GM21367 (cell line): ENCODE data around the gene FAM163A.
"Not testable (repeated sequence)": the region's sequence is repeated elsewhere in the genome, so short reads cannot be mapped to it uniquely, and the experiment has no call there.

Experiments
- ATAC-seq: cut with Tn5 transposase; IDR thresholded peaks from one replicate; pipeline ENCODE4 v1.9.1; 2021; ENCODE audit not compliant: unreplicated experiment

FAM163A gene

DNA sequence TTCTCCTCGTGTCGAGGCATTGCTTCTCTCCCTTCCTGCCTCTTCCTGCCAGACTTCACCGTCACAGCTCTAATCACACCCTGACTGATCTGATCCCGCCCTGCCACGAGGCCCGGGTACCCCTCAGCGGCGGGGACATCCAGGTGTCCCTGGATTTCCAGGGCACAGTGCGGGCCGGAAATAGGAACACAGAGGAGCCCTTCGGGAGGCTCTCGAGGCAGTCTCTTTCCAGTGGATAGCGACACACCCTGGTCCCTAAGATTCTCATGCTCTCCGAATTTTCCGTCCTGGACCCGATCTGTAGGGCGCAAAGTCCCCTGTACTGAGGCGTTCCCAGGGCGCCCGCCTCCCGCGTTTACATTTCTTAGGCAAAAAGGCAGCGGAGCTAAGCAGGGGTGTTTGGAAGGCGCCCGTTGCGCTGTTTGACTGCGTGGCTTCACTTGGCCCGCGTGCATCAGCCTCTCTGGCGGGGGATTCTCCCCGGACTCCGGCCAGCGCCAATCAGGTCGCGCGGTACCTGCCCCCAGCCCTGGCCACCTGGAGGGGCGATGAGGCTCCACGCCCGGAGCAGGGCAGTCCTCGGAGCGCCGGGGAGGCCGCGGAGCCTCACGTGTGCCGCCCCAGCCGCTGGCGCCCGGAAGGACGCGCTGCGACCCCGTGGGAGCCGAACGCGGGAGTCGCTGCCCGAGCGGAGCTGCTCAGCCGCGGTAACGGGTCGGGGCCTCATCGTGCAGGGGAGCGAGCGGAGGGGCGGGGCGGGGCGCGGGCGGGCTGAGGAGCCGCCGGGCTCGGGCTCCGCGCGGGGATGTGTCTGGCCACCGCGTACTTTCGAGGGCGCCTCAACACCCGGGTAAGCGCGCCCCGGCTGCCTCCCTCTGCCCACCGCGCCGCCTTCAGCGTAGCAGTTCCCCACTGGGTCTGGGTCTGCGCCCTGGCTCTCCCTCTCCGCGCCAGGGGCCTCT lies at the start of gene FAM163A:
TSS of gene FAM163A (plus strand) at position 575 of the 962 bp plus-strand sequence. CDS start 69,807 bp downstream, outside the sequence.
- no peak for ATAC-seq

DNA sequence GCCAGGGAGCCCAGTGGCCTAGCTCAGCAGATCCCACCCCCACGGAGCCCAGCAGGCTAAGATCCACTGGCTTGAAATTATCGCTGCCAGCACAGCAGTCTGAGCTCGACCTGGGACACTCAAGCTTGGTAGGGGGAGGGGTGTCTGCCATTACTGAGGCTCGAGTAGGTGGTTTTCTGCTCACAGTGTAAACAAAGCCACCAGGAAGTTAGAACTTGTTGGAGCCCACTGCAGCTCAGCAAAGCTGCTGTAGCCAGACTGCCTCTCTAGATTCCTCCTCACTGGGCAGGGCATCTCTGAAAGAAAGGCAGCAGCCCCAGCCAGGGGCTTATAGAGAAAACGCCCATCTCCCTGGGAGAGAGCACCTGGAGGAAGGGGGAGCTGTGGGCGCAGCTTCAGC lies 48.6 kb upstream of the FAM163A start:
- not testable (repeated sequence) for ATAC-seq

GRCh38 chr1:179702946-179703539 lies 40.0 kb upstream of the FAM163A start:
- no peak for ATAC-seq

GRCh38 chr1:179706339-179706941 lies 36.7 kb upstream of the FAM163A start:
- ATAC-seq = no peak

DNA sequence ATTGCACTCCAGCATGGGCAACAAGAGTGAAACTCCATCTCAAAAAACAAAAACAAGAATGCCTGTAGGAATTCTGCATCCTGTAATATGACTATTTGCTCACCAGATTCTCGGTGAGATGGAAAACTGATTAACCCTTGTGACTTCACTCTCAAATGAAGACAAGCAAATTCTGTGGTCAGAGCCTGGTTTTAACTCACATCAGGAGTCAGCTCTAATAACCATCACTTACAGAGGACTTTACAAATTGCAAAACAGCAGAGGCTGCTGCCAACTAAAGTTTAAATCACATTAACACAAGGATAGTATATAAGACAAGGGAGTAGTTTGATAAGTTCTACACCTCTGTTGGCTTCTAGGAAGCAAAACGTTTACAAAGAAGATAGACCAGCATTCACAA lies 35.7 kb upstream of the FAM163A start:
- no peak for ATAC-seq

DNA sequence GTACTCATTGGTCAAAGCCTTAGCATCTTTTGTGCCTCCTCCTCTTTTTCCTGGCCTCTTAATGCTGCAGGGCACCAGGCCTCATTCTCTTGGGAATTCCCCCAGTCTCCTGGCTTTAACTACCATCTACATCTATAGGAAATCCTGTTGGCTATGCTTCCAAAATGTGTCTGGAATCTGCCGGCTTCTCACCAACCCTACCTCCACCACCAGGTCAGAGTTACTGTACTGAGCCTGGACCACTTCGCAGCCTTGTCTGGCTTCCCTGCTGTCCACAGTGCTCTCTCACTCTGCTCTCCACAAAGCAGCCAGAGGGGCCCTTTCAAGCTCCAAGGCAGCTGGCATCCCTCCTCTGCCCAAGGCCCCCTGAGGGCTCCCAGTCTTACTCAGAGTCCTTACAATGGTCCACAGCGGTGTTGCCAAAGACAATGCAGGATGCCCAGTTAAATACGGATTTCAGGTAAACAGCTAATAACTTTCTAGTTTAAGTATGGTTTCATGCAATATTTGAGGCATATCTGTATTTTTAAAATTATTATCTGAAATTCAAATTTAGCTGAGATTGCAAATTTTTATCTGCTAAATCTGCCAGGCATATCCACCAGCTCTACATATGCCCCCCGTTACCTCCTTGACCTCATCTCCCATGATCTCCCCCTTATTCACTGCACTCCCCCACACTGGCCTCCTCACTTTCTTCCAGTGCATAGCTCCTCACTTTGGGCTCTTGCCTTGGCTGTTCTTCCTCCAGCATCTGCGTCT lies 34.5 kb upstream of the FAM163A start:
- ATAC-seq = no peak

GRCh38 chr1:179709841-179710329 lies 33.2 kb upstream of the FAM163A start:
- no peak for ATAC-seq

- no peak for ATAC-seq
Observed at GRCh38 chr1:179714159-179714558, 28.9 kb upstream of the FAM163A start.

GRCh38 chr1:179714623-179715022 lies 28.5 kb upstream of the FAM163A start:
- ATAC-seq = no peak

GRCh38 chr1:179719272-179719671 lies 23.8 kb upstream of the FAM163A start:
- no peak for ATAC-seq

DNA sequence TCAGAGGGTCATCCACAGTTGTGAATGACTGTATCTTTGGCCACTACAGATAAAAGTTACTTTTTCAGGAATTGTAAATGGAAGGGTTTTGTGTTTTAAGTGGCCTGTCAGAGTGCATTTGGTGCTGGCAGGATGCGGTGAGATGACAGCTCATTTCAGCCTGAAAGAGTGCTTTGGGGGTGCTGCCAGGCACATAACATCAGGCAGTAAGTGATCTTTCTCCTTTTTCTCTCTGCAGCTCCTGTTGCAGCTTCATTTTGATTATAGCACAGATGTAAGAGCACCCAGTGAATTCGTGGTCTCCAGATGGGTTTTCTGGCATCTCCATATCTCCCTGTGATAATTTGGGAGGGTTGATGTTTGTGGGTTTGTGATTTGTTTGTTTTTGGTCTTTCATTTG lies 14.8 kb upstream of the FAM163A start:
- no peak for ATAC-seq

GRCh38 chr1:179729881-179730280 lies 13.2 kb upstream of the FAM163A start:
- no peak for ATAC-seq

- no peak for ATAC-seq
Observed at GRCh38 chr1:179731643-179732042, 11.4 kb upstream of the FAM163A start.

- no peak for ATAC-seq
Observed at GRCh38 chr1:179742291-179742690, 800 bp upstream of the FAM163A start.

DNA sequence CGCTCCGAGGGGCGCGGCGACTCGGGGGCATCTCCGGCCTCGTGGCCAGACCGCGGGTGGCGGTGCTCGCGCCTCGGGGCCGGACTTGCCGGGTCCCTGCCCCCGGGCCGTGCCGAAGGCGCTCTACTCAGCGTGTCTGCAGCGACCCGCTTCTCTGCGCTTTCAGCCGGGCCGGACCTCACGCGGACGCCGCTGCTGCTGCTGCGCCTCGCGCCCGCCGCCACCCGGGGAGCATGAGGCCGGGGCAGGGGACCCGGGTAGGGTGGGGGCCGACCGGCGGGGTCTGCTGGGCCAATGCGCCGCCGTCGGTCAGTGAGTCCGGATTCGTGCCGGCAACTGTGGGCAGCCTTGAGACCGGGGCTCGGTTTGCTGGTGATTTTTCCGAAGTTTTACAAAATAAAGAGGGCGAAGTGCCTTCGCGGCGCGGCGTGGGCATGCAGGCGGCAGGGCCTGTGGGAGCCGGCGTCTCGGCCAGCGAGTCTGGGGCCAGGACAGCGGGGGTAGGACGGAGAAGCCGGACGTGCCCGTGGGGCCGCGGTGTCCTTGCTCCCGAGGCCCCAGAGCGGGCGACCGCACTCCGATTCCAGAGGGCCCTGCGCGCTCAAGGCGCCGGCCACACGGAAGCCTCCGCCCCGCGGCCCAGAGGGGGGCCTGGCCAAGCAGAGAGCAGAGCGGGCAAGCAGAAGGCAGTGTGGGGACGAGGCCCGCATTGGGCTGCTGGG lies 749 bp downstream of the FAM163A start:
- ATAC-seq = no peak

DNA sequence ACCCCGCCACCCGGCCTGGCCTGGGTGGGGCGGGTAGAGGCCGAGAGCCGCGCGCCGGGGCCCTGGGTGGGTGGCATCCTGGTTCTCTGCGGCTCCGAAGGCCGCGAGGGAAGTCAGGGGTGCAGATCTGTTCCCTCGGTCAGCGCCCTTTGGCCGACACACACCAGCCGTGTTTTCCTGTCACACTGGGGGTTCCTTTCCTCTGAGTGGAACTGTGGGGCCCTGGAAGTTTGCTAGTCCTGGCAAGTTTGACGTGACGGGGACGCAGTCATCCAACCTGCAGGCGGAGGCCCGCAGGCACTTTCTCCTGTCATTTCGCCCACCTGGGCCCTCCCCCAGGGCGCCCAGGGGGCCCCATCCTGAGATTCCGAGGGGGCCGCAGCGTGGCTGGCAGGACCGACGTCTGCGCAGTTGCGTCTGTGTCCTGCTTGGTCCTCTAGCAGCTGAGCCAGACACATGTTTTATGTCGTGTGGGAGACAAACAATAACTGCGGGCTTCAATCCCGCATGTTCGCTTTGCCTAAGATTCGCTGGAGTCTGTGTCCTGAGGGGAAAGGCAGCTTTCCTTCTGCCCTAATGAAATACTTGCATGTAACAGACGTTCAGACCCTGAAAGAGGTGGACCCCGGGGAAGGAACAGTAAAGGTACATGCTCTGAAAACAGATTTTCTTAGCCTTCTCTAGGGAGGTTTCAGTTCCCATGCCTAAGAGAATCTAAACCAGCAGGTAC lies 1.5 kb downstream of the FAM163A start:
- ATAC-seq = no peak

DNA sequence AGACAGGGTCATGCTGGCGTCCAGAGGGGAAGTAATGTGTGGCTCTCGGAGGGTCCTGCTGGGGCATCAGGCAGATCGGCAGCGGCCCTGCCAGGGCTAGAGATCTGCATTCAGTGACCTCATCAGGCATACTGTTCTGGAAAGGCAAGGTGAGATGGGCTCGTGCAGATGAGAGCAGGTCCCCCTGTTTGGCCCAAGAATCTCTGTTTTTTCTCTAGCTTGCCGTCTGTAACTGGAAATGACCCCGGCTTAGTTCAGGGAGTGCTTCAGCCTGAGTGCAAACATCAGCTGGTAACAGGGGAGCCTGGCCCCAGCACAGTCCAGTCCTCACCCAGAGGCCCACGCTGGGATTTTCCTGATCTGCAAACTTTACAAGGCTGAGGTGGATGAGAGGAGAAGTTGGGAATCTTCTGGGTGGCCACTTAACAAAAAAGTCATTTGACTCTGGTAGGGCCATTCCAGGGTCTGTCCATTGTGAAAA lies 2.1 kb downstream of the FAM163A start:
- no peak for ATAC-seq

GRCh38 chr1:179745743-179746142 lies 2.7 kb downstream of the FAM163A start:
- no peak for ATAC-seq

GRCh38 chr1:179747611-179748010 lies 4.5 kb downstream of the FAM163A start:
- ATAC-seq = no peak
